H9 (cell line): ENCODE measurements around the gene API5. TPM values are rescaled to one million over a fixed set of nuclear protein-coding genes. Genes with fewer than 3 reads are reported as not detected.

ENCODE experiments used
- DNase-seq: peaks from one replicate; pipeline ENCODE4 v3.0.0-alpha.2; 2017
- H2AFZ ChIP-seq: one replicate; pipeline ENCODE4 v1.6.1; 2013; ENCODE audit warnings: mild to moderate bottlenecking, low read length, control low read depth, moderate library complexity
- H2AK5ac ChIP-seq: 2 replicates; pipeline ENCODE4 v1.6.1; 2013; ENCODE audit warnings: low read length, control low read depth, mixed read lengths; ENCODE audit not compliant: insufficient read length
- H2BK120ac ChIP-seq: one replicate; pipeline ENCODE4 v1.6.1; 2013; ENCODE audit warnings: low read depth, mild to moderate bottlenecking, low read length, control low read depth, inconsistent platforms; ENCODE audit not compliant: poor library complexity, severe bottlenecking
- H2BK12ac ChIP-seq: 2 replicates; pipeline ENCODE4 v1.6.1; 2013; ENCODE audit warnings: low read length, control low read depth, mixed read lengths, low read depth; ENCODE audit not compliant: insufficient read length
- H2BK15ac ChIP-seq: 2 replicates; pipeline ENCODE4 v1.6.1; 2013; ENCODE audit warnings: low read depth, low read length, control low read depth
- H2BK20ac ChIP-seq: one replicate; pipeline ENCODE4 v1.6.1; 2013; ENCODE audit warnings: low read depth, mild to moderate bottlenecking, low read length, control low read depth, inconsistent platforms; ENCODE audit not compliant: poor library complexity, severe bottlenecking
- H2BK5ac ChIP-seq: 2 replicates; pipeline ENCODE4 v1.6.1; 2013; ENCODE audit warnings: low read length, control low read depth, mixed read lengths; ENCODE audit not compliant: insufficient read length
- H3K14ac ChIP-seq: 2 replicates; pipeline ENCODE4 v1.6.1; 2013; ENCODE audit warnings: low read length, control low read depth; ENCODE audit not compliant: insufficient read depth
- H3K18ac ChIP-seq: 2 replicates; pipeline ENCODE4 v1.6.1; 2013; ENCODE audit warnings: low read depth, mild to moderate bottlenecking, mixed read lengths, low read length, control low read depth; ENCODE audit not compliant: insufficient read length
- H3K23ac ChIP-seq: 2 replicates; pipeline ENCODE4 v1.6.1; 2013; ENCODE audit warnings: low read length, control low read depth, mixed read lengths, low read depth; ENCODE audit not compliant: insufficient read length
- H3K23me2 ChIP-seq: 2 replicates; pipeline ENCODE4 v1.6.1; 2013; ENCODE audit warnings: low read depth, mild to moderate bottlenecking, mixed read lengths, low read length, control low read depth; ENCODE audit not compliant: insufficient read length, poor library complexity, severe bottlenecking
- H3K27ac ChIP-seq: 2 replicates; pipeline ENCODE4 v1.5.1; 2013; ENCODE audit warnings: low read length, control low read depth, mixed read lengths, low read depth; ENCODE audit not compliant: insufficient read length
- H3K27me3 ChIP-seq: 2 replicates; pipeline ENCODE4 v1.6.1; 2013; ENCODE audit warnings: low read length, control low read depth, inconsistent platforms; ENCODE audit not compliant: insufficient read depth
- H3K4ac ChIP-seq: 2 replicates; pipeline ENCODE4 v1.6.1; 2013; ENCODE audit warnings: low read depth, mild to moderate bottlenecking, control low read depth, inconsistent platforms, low read length, moderate library complexity
- H3K4me1 ChIP-seq: 2 replicates; pipeline ENCODE4 v1.6.1; 2013; ENCODE audit warnings: low read length, control low read depth, inconsistent platforms; ENCODE audit not compliant: insufficient read depth
- H3K4me2 ChIP-seq: 2 replicates; pipeline ENCODE4 v1.6.1; 2013; ENCODE audit warnings: low read length, control low read depth, mixed read lengths; ENCODE audit not compliant: insufficient read length, insufficient read depth
- H3K56ac ChIP-seq: 2 replicates; pipeline ENCODE4 v1.6.1; 2013; ENCODE audit warnings: low read depth, mild to moderate bottlenecking, mixed read lengths, low read length, control low read depth; ENCODE audit not compliant: insufficient read length
- H3K79me1 ChIP-seq: 2 replicates; pipeline ENCODE4 v1.6.1; 2013; ENCODE audit warnings: low read depth, mild to moderate bottlenecking, moderate library complexity, low read length, control low read depth, inconsistent platforms; ENCODE audit not compliant: insufficient read depth, poor library complexity, severe bottlenecking
- H3K79me2 ChIP-seq: 2 replicates; pipeline ENCODE4 v1.6.1; 2013; ENCODE audit warnings: low read length, control low read depth, inconsistent platforms; ENCODE audit not compliant: insufficient read depth
- H3K9ac ChIP-seq: 2 replicates; pipeline ENCODE4 v1.6.1; 2013; ENCODE audit warnings: low read length, control low read depth, mixed read lengths; ENCODE audit not compliant: insufficient read length; ENCODE audit errors: extremely low read depth
- H3K9me3 ChIP-seq: one replicate; pipeline ENCODE4 v1.6.1; 2013; ENCODE audit warnings: low read depth, low read length, inconsistent platforms; ENCODE audit not compliant: control insufficient read depth
- H3T11ph ChIP-seq: one replicate; pipeline ENCODE4 v1.6.1; 2013; ENCODE audit warnings: mild to moderate bottlenecking, low read length, control low read depth, inconsistent platforms
- H4K20me1 ChIP-seq: one replicate; pipeline ENCODE4 v1.6.1; 2013; ENCODE audit not compliant: control insufficient read depth, insufficient read length, insufficient read depth
- H4K5ac ChIP-seq: 2 replicates; pipeline ENCODE4 v1.6.1; 2013; ENCODE audit warnings: low read depth, mild to moderate bottlenecking, mixed read lengths, low read length, control low read depth; ENCODE audit not compliant: insufficient read length
- H4K8ac ChIP-seq: replicated peaks from 2 replicates; pipeline ENCODE4 v1.6.1; 2013; ENCODE audit warnings: low read length, control low read depth, mixed read lengths, low read depth; ENCODE audit not compliant: insufficient read length
- H4K91ac ChIP-seq: 2 replicates; pipeline ENCODE4 v1.6.1; 2013; ENCODE audit warnings: low read depth, mild to moderate bottlenecking, moderate library complexity, mixed read lengths, low read length, control low read depth; ENCODE audit not compliant: insufficient read length
- H3K27ac Mint-ChIP-seq, 3 experiments: 2 replicates in 2 of 3; 3 replicates in 1 of 3; pipeline ENCODE4 v1.8.0; 2020 to 2021; ENCODE audit warnings: mixed read lengths in 3 of 3, mild to moderate bottlenecking in 1 of 3, moderate library complexity in 1 of 3
- H3K27me3 Mint-ChIP-seq: 2 replicates; pipeline ENCODE4 v1.8.0; 2021; ENCODE audit warnings: low read depth, mild to moderate bottlenecking, moderate library complexity, mixed read lengths
- H3K36me3 Mint-ChIP-seq, 3 experiments: 2 replicates in 2 of 3; 3 replicates in 1 of 3; pipeline ENCODE4 v1.8.0; 2020 to 2021; ENCODE audit warnings: low read depth in 3 of 3, mixed read lengths in 3 of 3; ENCODE audit not compliant: insufficient read depth in 1 of 3
- H3K4me1 Mint-ChIP-seq, 2 experiments: 2 replicates each; pipeline ENCODE4 v1.8.0; 2020; ENCODE audit warnings: mixed read lengths in 2 of 2
- H3K4me3 Mint-ChIP-seq, 2 experiments: 2 replicates in 1 of 2; 3 replicates in 1 of 2; pipeline ENCODE4 v1.8.0; 2020 to 2021; ENCODE audit warnings: mild to moderate bottlenecking in 2 of 2, mixed read lengths in 2 of 2, moderate library complexity in 1 of 2
- H3K9me3 Mint-ChIP-seq, 2 experiments: 2 replicates in 1 of 2; 3 replicates in 1 of 2; pipeline ENCODE4 v1.8.0; 2020; ENCODE audit warnings: mild to moderate bottlenecking in 2 of 2, mixed read lengths in 2 of 2, moderate library complexity in 1 of 2
- CTCF ChIP-seq: fragments of 200-600 bp; sonication (generic); conservative IDR thresholded peaks from 3 replicates; pipeline ENCODE4 v1.8.0; 2021; ENCODE audit warnings: antibody characterized with exemption, mild to moderate bottlenecking
- WGBS: extraction: QIAGEN DNeasy Blood & Tissue Kit; methylation state at CpG from one replicate; pipeline ENCODE4 v1.1.7; 2013; ENCODE audit warnings: missing lambda C conversion rate, low lambda C conversion rate, mixed read lengths; ENCODE audit not compliant: insufficient read length; ENCODE audit errors: extremely low coverage; 5-methylcytosine and 5-hydroxymethylcytosine counted together
- total RNA-seq: library from RNA; stranded (reverse); gene quantifications from 2 replicates; pipeline ENCODE4 v1.2.1, GENCODE V29; 2021

Gene API5
- total RNA-seq, 1 experiment from 2014 or later: 147 TPM

- Histone ChIP-seq H3K4me1 (no peaks in the 10 kb centered on the region), H2BK12ac (no peak overlapping the region), H2BK120ac (no peak overlapping the region), H3K4ac (no peak overlapping the region), H3K9me3 (no peaks in the 10 kb centered on the region), H2AFZ (no peak overlapping the region), H4K20me1 (no peaks in the 10 kb centered on the region), H3K4me2 (no peak overlapping the region), H3K14ac (no peak overlapping the region), H3K79me1 (peaks cover 7% of the 10 kb centered on the region), H3K9ac (no peak overlapping the region), H3K23ac (no peak overlapping the region), H4K91ac (no peak overlapping the region), H2BK15ac (no peak overlapping the region), H3K56ac (no peak overlapping the region), H2AK5ac (no peak overlapping the region), H3T11ph (no peak overlapping the region), H4K5ac (no peak overlapping the region), H4K8ac (no peak overlapping the region), H3K27me3 (no peaks in the 10 kb centered on the region), H3K23me2 (no peaks in the 10 kb centered on the region), H3K79me2 (peaks cover 47% of the 10 kb centered on the region; the same call in 1 of the 2 replicates), H3K27ac (no peak overlapping the region), H3K18ac (no peak overlapping the region), H2BK20ac (no peak overlapping the region), H2BK5ac (no peak overlapping the region)
- H3K9me3 Mint-ChIP-seq: no peaks in the 10 kb centered on the region
- no peaks in the 10 kb centered on the region for H3K27me3 Mint-ChIP-seq
- peaks cover 6 to 42% (median 23%) of the 10 kb centered on the region in 3 experiments for H3K36me3 Mint-ChIP-seq
- TF ChIP-seq CTCF: no peak
- H3K4me3 Mint-ChIP-seq: no peak overlapping the region
- no CpG with 5 or more reads among the region's 7 CpGs for whole genome bisulfite sequencing
- no peaks in the 10 kb centered on the region; a peak in 1 of 4 replicates for H3K4me1 Mint-ChIP-seq
- no peak for DNase-seq
- H3K27ac Mint-ChIP-seq: no peak overlapping the region
Measured at GRCh38 chr11:43367382-43368178, 55.8 kb downstream of the API5 start.
